Gastroesophageal sphincter (tissue), 3 donors: Measurements from ENCODE around the gene CASK.

ENCODE experiments used
- CTCF ChIP-seq, 4 experiments: fragments of 200-600 bp in 2 of 4; fragments of 450-650 bp in 2 of 4; sonication (generic) in 1 of 4; IDR thresholded peaks; one replicate each; pipeline ENCODE4 v1.5.1; 2017 to 2019; ENCODE audit warnings: antibody characterized with exemption in 4 of 4, mild to moderate bottlenecking in 2 of 4, moderate library complexity in 2 of 4
- POLR2AphosphoS5 ChIP-seq: sonication (generic); formaldehyde crosslinking; IDR thresholded peaks from one replicate; pipeline ENCODE4 v1.6.1; 2017; ENCODE audit warnings: antibody characterized with exemption

- TF ChIP-seq CTCF (IDR thresholded peaks at IDR 0.05) (no peak), POLR2AphosphoS5 (no peak)
Measured at GRCh38 chrX:41828826-41829225, 94.5 kb downstream of the CASK start.
